Spinal cord (tissue), 10 donors: Measurements from ENCODE around the gene NCK1. TPM values are rescaled to one million over a fixed set of nuclear protein-coding genes. Genes with fewer than 3 reads are reported as not detected.
"Not testable (repeated sequence)": the region's sequence is repeated elsewhere in the genome, so short reads cannot be mapped to it uniquely, and the experiment has no call there.

Experiments
- DNase-seq, 6 donors: peaks; one replicate each; pipeline versions ENCODE4 v3.0.0 to v3.0.0-alpha.2; 2013 to 2015; ENCODE audit warnings: low spot score in 6 of 6, low read depth in 4 of 6
- H3K27ac ChIP-seq: one replicate; pipeline ENCODE4 v1.5.1; 2013; ENCODE audit warnings: low read depth, low read length, control low read depth
- H3K27me3 ChIP-seq: one replicate; pipeline ENCODE4 v1.6.1; 2013; ENCODE audit warnings: low read length; ENCODE audit not compliant: control insufficient read depth, insufficient read depth
- H3K36me3 ChIP-seq: one replicate; pipeline ENCODE4 v1.6.1; 2013; ENCODE audit warnings: low read length; ENCODE audit not compliant: control insufficient read depth, insufficient read depth
- H3K4me1 ChIP-seq: one replicate; pipeline ENCODE4 v1.6.1; 2013; ENCODE audit warnings: low read length; ENCODE audit not compliant: control insufficient read depth, insufficient read depth
- H3K4me3 ChIP-seq: one replicate; pipeline ENCODE4 v1.5.1; 2013; ENCODE audit warnings: low read depth, low read length, control low read depth
- H3K9me3 ChIP-seq: one replicate; pipeline ENCODE4 v1.6.1; 2013; ENCODE audit warnings: low read length; ENCODE audit not compliant: control insufficient read depth, insufficient read depth
- WGBS: methylation state at CpG from one replicate; pipeline ENCODE4 v1.1.5; 2013; ENCODE audit warnings: missing lambda C conversion rate; ENCODE audit not compliant: insufficient coverage; 5-methylcytosine and 5-hydroxymethylcytosine counted together
- polyA plus RNA-seq, 2 donors: library from polyadenylated mRNA; unstranded; fragments of 120-200 nt; gene quantifications; one replicate each; pipeline ENCODE4 v1.2.1, GENCODE V29; 2013; ENCODE audit not compliant: insufficient read length in 2 of 2
- total RNA-seq, 2 donors: library from RNA; depleted of rRNA in 1 of 2; stranded (reverse); fragments of 120-200 nt in 1 of 2; fragments of >200 nt in 1 of 2; gene quantifications; one replicate each; pipeline versions ENCODE4 v1.2.3 to v1.2.4, GENCODE V29; 2013 to 2014
- donor health status: healthy.

Gene NCK1
- total and polyA plus RNA-seq, 4 donors, result 27.7 to 40.3 (median 34.2) TPM

DNA sequence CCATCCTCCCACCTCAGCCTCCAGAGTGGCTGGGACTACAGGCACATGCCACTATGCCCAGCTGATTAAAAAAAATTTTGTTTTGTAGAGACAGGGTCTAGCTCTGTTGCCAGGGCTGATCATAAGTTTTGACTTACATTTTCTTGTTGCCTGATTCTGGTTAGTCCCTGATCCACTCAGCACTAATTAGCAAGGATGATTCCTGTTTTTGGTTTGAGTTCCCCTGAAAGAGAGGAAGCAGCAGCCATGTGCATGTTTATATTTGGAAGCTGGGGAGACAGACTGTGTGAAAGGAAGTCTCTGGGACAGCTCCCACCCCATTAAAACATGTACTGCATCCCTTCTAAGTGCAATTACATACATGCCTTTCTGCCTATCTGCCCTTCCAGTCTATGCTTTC lies 3.6 kb upstream of the NCK1 start:
- Histone ChIP-seq H3K4me1 (peaks cover 8% of the 10 kb centered on the region), H3K4me3 (no peak overlapping the region), H3K36me3 (no peaks in the 10 kb centered on the region), H3K9me3 (peaks cover 1% of the 10 kb centered on the region), H3K27ac (no peak overlapping the region), H3K27me3 (no peaks in the 10 kb centered on the region)
- DNase-seq, result no peak

DNA sequence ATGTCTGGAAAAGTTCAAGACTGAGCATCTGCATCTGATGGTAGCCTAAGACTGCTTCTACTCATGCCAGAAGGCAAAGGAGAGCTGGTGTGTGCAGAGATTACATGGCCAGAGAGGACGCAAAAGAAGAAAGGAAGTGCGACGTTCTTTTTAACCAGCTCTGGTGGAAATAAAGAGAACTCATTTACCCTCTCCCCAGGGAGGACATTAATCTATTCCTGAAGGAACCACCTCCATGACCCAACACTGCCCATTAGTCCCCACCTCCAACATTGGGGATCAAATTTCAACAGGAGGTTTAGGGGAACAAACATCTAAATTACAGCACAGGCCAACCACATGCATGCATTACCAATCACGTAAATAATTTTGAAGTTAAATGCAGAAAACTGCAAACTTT lies 1.5 kb upstream of the NCK1 start:
- no peak overlapping the region for H3K27ac ChIP-seq

DNA sequence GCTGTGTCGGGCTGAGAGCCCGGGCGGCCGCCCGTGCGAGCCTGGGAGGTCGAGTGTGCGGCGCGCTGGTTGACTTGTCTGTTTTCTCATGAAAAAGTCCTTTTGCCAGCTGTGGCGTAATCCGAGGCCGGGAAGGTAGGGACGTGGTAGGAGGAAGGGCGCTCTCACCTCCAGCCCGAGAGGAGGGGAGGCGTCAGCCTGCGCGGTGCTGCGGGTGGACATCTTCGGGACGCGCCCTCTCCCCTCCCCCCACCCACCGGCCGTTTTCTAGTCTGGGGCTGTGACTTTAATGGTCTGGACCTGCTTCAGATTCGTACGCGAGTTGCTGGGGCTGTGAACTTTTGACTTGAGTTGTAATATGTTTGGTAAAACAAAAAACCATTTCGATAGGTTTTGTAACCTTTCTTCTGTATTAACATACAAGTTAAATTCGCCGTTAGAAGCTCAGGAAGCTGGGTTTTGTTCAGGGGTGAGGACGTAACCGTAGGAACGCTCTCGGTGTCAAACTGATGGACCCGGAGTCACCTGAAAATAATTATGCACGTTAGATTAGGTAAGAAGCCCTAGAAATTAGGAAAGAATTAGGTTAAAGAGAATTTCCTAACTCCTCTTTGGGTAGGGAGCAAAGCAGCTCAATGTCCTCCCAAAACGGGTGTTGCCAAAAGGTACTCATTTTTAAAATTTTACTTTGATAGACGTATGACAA lies 762 bp downstream of the NCK1 start:
- Histone ChIP-seq H3K4me3 (peak overlapping the region; percentile 80), H3K9me3 (no peaks in the 10 kb centered on the region), H3K4me1 (peaks cover 13% of the 10 kb centered on the region), H3K27ac (peak overlapping the region; percentile 94), H3K27me3 (no peaks in the 10 kb centered on the region), H3K36me3 (no peaks in the 10 kb centered on the region)
- DNase-seq, result peak in 5 of 6 donors; percentile 19 to 76 (median 28)
- 0% methylated on average over 19 of the region's 39 CpGs for WGBS

More for the DNA sequence above, 1.5 kb upstream of the NCK1 start:
- DNase-seq, result peak in 1 of 6 donors; percentile 18
- WGBS, result no CpG with 5 or more reads among the region's 4 CpGs
- H3K36me3 ChIP-seq, result no peaks in the 10 kb centered on the region
- no peaks in the 10 kb centered on the region for H3K27me3 ChIP-seq
- peaks cover 1% of the 10 kb centered on the region for H3K9me3 ChIP-seq
- H3K4me1 ChIP-seq, result peaks cover 13% of the 10 kb centered on the region
- no peak overlapping the region for H3K4me3 ChIP-seq

DNA sequence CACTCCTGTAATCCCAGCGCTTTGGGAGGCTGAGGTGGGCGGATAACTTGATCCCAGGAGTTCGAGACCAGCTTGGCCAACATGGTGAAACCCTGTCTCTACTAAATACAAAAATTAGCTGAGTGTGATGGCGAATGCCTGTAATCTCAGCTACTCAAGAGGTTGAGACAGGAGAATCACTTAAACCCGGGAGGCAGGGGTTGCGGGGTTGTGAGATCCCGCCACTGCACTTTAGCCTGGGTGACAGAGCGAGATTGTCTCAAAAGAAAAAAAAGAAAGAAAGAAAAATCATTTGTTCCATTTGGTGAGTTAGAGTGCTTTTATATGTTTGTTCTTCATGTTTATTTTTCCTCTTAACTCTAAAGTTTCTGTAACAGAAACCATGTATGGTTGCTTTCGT lies 7.3 kb downstream of the NCK1 start:
- Histone ChIP-seq H3K4me3 (no peak overlapping the region), H3K4me1 (peaks cover 1% of the 10 kb centered on the region), H3K27me3 (no peaks in the 10 kb centered on the region), H3K27ac (no peak overlapping the region), H3K9me3 (peaks cover under 1% of the 10 kb centered on the region), H3K36me3 (peaks cover 5% of the 10 kb centered on the region)
- no peak for DNase-seq
- 87% methylated on average over 3 of the region's 9 CpGs for WGBS

DNA sequence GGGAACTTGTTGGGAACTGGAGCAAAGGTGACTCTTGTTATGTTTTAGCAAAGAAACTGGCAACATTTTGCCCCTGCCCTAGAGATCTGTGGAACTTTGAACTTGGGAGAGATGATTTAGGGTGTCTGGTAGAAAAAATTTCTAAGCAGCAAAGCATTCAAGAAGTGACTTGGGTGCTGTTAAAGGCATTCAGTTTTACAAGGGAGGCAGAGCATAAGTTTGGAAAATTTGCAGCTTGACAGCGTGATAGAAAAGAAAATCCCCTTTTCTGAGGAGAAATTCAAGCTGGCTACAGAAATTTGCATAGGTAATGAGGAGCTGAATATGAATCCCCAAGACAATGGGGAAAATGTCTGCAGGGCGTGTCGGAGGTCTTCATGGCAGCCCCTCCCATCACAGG lies 10.2 kb downstream of the NCK1 start:
- not testable (repeated sequence) for H3K4me1 ChIP-seq, H3K9me3 ChIP-seq, H3K27ac ChIP-seq, H3K27me3 ChIP-seq, H3K4me3 ChIP-seq, H3K36me3 ChIP-seq, DNase-seq
- 96% methylated on average over 3 of the region's 3 CpGs for WGBS

DNA sequence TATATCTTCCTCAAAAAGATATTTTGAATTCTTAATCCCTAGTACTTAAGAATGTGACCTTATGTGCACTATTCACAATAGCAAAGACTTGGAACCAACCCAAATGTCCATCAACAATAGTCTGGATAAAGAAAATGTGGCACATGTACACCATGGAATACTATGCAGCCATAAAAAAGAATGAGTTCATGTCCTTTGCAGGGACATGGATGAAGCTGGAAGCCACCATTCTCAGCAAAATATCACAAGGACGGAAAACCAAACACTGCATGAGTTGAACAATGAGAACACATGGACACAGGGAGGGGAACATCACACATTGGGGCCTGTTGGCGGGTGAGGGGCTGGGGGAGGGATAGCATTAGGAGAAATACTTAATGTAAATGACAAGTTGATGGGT lies 17.5 kb downstream of the NCK1 start:
- not testable (repeated sequence) for H3K4me1 ChIP-seq, H3K27me3 ChIP-seq, H3K36me3 ChIP-seq, H3K27ac ChIP-seq, DNase-seq, H3K9me3 ChIP-seq, H3K4me3 ChIP-seq
- no CpG with 5 or more reads among the region's 2 CpGs for WGBS

DNA sequence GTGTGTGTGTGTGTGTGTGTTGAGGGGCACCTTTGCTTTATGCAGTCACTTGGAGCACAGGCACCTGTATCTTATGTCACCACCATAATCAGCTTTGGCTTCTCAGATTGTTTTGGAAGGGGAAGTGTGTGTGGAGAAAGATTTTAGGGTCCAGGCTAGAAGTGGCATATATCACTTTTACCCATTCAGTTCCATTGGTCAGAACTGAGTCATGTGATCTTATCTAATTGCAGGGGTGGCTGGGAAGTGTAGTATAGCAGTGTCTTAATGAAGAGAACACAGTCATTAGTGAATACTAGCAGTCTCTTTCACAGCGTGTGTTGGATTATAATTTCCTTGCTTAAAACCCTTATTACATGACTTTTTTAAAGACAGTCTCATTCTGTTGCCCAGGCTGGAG lies 20.6 kb downstream of the NCK1 start:
- Histone ChIP-seq H3K9me3 (peaks cover 5% of the 10 kb centered on the region), H3K36me3 (no peaks in the 10 kb centered on the region), H3K27me3 (no peaks in the 10 kb centered on the region), H3K27ac (no peak overlapping the region), H3K4me3 (no peak overlapping the region), H3K4me1 (no peaks in the 10 kb centered on the region)
- WGBS, result no CpG with 5 or more reads among the region's 1 CpG
- no peak for DNase-seq

DNA sequence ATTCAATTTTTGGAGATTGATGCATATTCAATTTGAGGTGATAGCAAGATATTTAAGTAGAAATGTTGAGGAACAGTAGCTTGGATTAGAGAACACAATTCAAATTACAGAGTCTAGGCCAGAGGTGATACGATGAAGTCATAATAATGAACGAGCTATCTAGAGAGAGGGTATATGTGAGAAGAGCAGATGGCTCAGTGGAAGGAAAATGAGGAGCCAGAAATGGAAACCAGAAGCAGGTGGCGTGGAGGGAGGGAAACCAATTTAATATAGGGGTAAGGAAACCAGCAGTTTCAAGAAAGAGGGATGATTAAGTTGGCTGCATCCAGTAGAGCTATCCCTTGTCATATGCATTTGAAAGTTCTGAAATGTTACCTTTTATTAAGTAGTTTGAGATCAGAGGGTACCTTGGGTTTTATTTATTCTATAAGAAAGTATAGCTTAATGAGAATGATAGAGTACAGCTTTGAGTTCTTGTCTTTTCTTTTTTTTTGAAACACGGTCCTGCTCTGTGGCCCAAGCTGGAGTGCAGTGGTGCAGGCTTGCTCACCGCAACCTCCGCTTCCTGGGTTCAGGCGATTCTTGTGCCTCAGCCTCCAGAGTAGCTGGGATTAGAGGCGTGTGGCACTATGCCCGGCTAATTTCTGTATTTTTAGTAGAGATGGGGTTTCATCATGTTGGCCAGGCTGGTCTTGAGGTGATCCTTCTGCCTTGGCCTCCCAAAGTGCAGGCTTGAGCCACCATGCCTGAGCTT lies 22.1 kb downstream of the NCK1 start:
- Histone ChIP-seq H3K27ac (no peak overlapping the region), H3K27me3 (no peaks in the 10 kb centered on the region), H3K9me3 (peaks cover 1% of the 10 kb centered on the region), H3K4me3 (no peak overlapping the region), H3K36me3 (no peaks in the 10 kb centered on the region), H3K4me1 (no peaks in the 10 kb centered on the region)
- peak in 1 of 6 donors; percentile 9 for DNase-seq
- WGBS, result 91% methylated on average over 8 of the region's 9 CpGs

DNA sequence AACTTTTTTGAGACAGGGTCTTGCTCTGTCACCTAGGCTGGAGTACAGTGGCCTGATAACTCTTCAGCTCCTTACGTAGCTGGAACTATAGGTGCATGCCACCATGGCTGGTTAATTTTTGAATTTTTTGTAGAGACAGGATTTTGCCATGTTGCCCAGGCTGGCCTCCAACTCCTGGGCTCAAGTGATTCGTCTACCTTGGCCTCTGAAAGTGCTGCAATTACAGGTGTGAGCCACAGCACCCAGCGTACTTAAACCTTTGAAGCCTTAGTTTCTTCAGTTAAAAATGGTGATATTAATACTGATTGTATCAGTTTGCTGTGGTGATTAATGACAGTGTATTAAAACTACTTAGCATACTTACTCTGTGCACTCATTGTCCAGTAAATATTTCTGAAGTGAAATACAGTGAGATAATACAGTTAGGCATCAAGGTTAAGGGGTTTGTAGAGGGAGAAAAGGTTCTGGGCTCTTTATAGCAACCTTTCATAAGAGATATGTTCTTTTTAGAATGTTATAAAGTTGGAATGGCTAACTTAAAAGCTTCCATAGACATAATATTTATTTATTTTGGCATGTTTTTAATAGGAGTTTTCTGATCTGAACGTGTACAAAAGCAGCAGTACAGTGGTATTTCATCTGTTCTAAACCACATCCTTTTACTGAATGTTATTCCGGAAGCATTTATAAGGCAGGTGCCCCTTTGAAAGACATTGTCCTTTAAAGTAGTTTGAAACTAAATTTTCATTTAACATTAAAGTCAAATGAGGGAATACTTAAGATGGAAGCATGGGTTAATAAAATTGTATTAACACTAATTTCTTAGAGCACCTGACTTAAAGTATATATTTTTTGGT lies 23.6 kb downstream of the NCK1 start:
- no peak overlapping the region for H3K4me3 ChIP-seq
- peaks cover 4% of the 10 kb centered on the region for H3K36me3 ChIP-seq
- no peaks in the 10 kb centered on the region for H3K27me3 ChIP-seq
- WGBS, result 79% methylated on average over 2 of the region's 5 CpGs
- no peaks in the 10 kb centered on the region for H3K4me1 ChIP-seq
- no peaks in the 10 kb centered on the region for H3K9me3 ChIP-seq
- H3K27ac ChIP-seq, result no peak overlapping the region
- DNase-seq, result no peak
